IPS DF 6.9 (cell line): ENCODE data around the gene SCRG1.
A peak's percentile ranks its signal among the peaks of the same experiment; 100 is the strongest.

Source experiments
- DNase-seq: peaks from one replicate; pipeline ENCODE4 v3.0.0-alpha.2; 2013; ENCODE audit warnings: low read depth, low spot score
- H3K27ac ChIP-seq: one replicate; pipeline ENCODE4 v1.5.1; 2013; ENCODE audit warnings: low read length, control low read depth
- H3K27me3 ChIP-seq: 2 replicates; pipeline ENCODE4 v1.6.1; 2013; ENCODE audit warnings: mild to moderate bottlenecking, low read length; ENCODE audit not compliant: control insufficient read depth, insufficient read depth
- H3K36me3 ChIP-seq: 2 replicates; pipeline ENCODE4 v1.6.1; 2013; ENCODE audit warnings: low read length; ENCODE audit not compliant: control insufficient read depth, insufficient read depth
- H3K4me1 ChIP-seq: 2 replicates; pipeline ENCODE4 v1.6.1; 2013; ENCODE audit warnings: low read length; ENCODE audit not compliant: control insufficient read depth, insufficient read depth
- H3K4me3 ChIP-seq: 2 replicates; pipeline ENCODE4 v1.5.1; 2013; ENCODE audit warnings: mild to moderate bottlenecking, low read length
- H3K9me3 ChIP-seq: 2 replicates; pipeline ENCODE4 v1.6.1; 2013; ENCODE audit warnings: low read length, inconsistent platforms; ENCODE audit not compliant: control insufficient read depth, insufficient read depth
- WGBS: extraction: QIAGEN DNeasy Blood & Tissue Kit; methylation state at CpG from one replicate; pipeline ENCODE4 v1.1.7; 2013; ENCODE audit warnings: mixed read lengths, missing lambda C conversion rate; ENCODE audit not compliant: insufficient read length, insufficient coverage; 5-methylcytosine and 5-hydroxymethylcytosine counted together

SCRG1 gene

GRCh38 chr4:173365359-173365996 lies 33.4 kb downstream of the SCRG1 start:
- H3K36me3 ChIP-seq: no peaks in the 10 kb centered on the region
- H3K27ac ChIP-seq: no peak overlapping the region
- DNase-seq: no peak
- no peak overlapping the region for H3K4me3 ChIP-seq
- H3K4me1 ChIP-seq: no peaks in the 10 kb centered on the region; the same call in none of the 2 replicates
- no CpG with 5 or more reads among the region's 2 CpGs for WGBS
- H3K27me3 ChIP-seq: no peaks in the 10 kb centered on the region
- H3K9me3 ChIP-seq: no peaks in the 10 kb centered on the region

GRCh38 chr4:173362666-173363065 lies 36.2 kb downstream of the SCRG1 start:
- Histone ChIP-seq H3K9me3 (no peaks in the 10 kb centered on the region), H3K36me3 (no peaks in the 10 kb centered on the region), H3K27ac (no peak overlapping the region), H3K27me3 (no peaks in the 10 kb centered on the region), H3K4me3 (no peak overlapping the region), H3K4me1 (no peaks in the 10 kb centered on the region; the same call in 1 of the 2 replicates)
- no peak for DNase-seq
- WGBS: no CpG with 5 or more reads among the region's 3 CpGs

GRCh38 chr4:173360587-173361221 lies 38.2 kb downstream of the SCRG1 start:
- H3K27me3 ChIP-seq: no peaks in the 10 kb centered on the region
- H3K27ac ChIP-seq: no peak overlapping the region
- no peak for DNase-seq
- no peak overlapping the region for H3K4me3 ChIP-seq
- no peaks in the 10 kb centered on the region for H3K9me3 ChIP-seq
- WGBS: no CpG with 5 or more reads among the region's 5 CpGs
- no peaks in the 10 kb centered on the region for H3K36me3 ChIP-seq
- no peaks in the 10 kb centered on the region; the same call in 1 of the 2 replicates for H3K4me1 ChIP-seq

- DNase-seq: no peak
- no peaks in the 10 kb centered on the region for H3K27me3 ChIP-seq
- H3K4me1 ChIP-seq: no peaks in the 10 kb centered on the region; the same call in 1 of the 2 replicates
- no peak overlapping the region for H3K4me3 ChIP-seq
- no peaks in the 10 kb centered on the region for H3K36me3 ChIP-seq
- WGBS: no CpG with 5 or more reads among the region's 2 CpGs
- no peak overlapping the region for H3K27ac ChIP-seq
- no peaks in the 10 kb centered on the region for H3K9me3 ChIP-seq
Measured at GRCh38 chr4:173357939-173358338, 41.0 kb downstream of the SCRG1 start.

- no peaks in the 10 kb centered on the region for H3K9me3 ChIP-seq
- DNase-seq: no peak
- H3K27ac ChIP-seq: no peak overlapping the region
- no peaks in the 10 kb centered on the region for H3K27me3 ChIP-seq
- no peaks in the 10 kb centered on the region for H3K36me3 ChIP-seq
- WGBS: no CpG with 5 or more reads among the region's 1 CpG
- no peak overlapping the region for H3K4me3 ChIP-seq
- H3K4me1 ChIP-seq: no peaks in the 10 kb centered on the region; the same call in 1 of the 2 replicates
Measured at GRCh38 chr4:173347467-173347866, 51.4 kb downstream of the SCRG1 start.

GRCh38 chr4:173346074-173346473 lies 52.8 kb downstream of the SCRG1 start:
- no CpG with 5 or more reads among the region's 2 CpGs for WGBS

GRCh38 chr4:173345648-173346047 lies 53.3 kb downstream of the SCRG1 start:
- Histone ChIP-seq H3K4me3 (no peak overlapping the region), H3K27ac (no peak overlapping the region), H3K36me3 (no peaks in the 10 kb centered on the region), H3K9me3 (no peaks in the 10 kb centered on the region), H3K27me3 (no peaks in the 10 kb centered on the region), H3K4me1 (no peaks in the 10 kb centered on the region; the same call in 1 of the 2 replicates)
- no peak for DNase-seq
- WGBS: no CpG with 5 or more reads among the region's 2 CpGs

More at GRCh38 chr4:173346074-173346473, 52.8 kb downstream of the SCRG1 start:
- DNase-seq: no peak
- Histone ChIP-seq H3K27me3 (no peaks in the 10 kb centered on the region), H3K27ac (no peak overlapping the region), H3K4me1 (no peaks in the 10 kb centered on the region; the same call in 1 of the 2 replicates), H3K4me3 (no peak overlapping the region), H3K36me3 (no peaks in the 10 kb centered on the region), H3K9me3 (no peaks in the 10 kb centered on the region)

GRCh38 chr4:173343832-173344397 lies 55.0 kb downstream of the SCRG1 start:
- DNase-seq: no peak
- H3K27me3 ChIP-seq: no peaks in the 10 kb centered on the region
- H3K4me3 ChIP-seq: no peak overlapping the region
- no peaks in the 10 kb centered on the region; the same call in 1 of the 2 replicates for H3K4me1 ChIP-seq
- no peaks in the 10 kb centered on the region for H3K36me3 ChIP-seq
- no CpG with 5 or more reads among the region's 3 CpGs for WGBS
- no peak overlapping the region for H3K27ac ChIP-seq
- H3K9me3 ChIP-seq: no peaks in the 10 kb centered on the region

GRCh38 chr4:173337463-173337862 lies 61.5 kb downstream of the SCRG1 start:
- no CpG with 5 or more reads among the region's 2 CpGs for WGBS
- Histone ChIP-seq H3K36me3 (peaks cover 4% of the 10 kb centered on the region; the same call in 1 of the 2 replicates), H3K4me3 (no peak overlapping the region), H3K27ac (no peak overlapping the region), H3K4me1 (no peaks in the 10 kb centered on the region), H3K27me3 (no peaks in the 10 kb centered on the region), H3K9me3 (no peaks in the 10 kb centered on the region)
- DNase-seq: no peak

GRCh38 chr4:173334891-173335752 lies 63.8 kb downstream of the SCRG1 start:
- no CpG with 5 or more reads among the region's 52 CpGs for WGBS
- Histone ChIP-seq H3K4me1 (no peaks in the 10 kb centered on the region), H3K9me3 (no peaks in the 10 kb centered on the region), H3K27me3 (no peaks in the 10 kb centered on the region), H3K4me3 (peak overlapping the region; percentile 56; the same call in 1 of the 2 replicates), H3K36me3 (peaks cover 4% of the 10 kb centered on the region; the same call in 1 of the 2 replicates), H3K27ac (no peak overlapping the region)
- DNase-seq: peak; percentile 73
